ENCODE data around the gene SLC13A3.

SLC13A3 gene

DNA sequence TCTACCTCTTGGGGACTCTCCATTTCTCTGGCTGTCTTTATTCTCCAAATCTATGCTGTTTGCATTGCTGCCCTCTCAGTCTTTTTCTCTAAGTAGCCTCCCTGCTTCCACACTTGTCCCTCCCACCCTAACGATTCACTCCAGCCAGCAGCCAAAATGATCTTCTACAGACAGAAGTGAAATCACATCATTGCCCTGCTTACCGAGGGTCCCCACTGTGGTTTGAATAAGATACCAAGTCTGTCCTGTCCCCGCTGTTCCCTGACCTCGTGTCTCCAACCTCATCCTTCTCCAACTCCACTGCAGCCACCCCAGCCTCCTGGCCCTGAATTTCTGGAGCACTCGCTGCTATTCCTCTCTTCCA lies 89.3 kb downstream of the SLC13A3 start:
- no peak for DNase-seq

- DNase-seq = peak in 16 of 56 donors; percentile 12 to 70 (median 28)
Measured at GRCh38 chr20:46559685-46560440, 91.4 kb downstream of the SLC13A3 start.

- DNase-seq = no peak
Measured at GRCh38 chr20:46559001-46559400, 92.3 kb downstream of the SLC13A3 start.

DNA sequence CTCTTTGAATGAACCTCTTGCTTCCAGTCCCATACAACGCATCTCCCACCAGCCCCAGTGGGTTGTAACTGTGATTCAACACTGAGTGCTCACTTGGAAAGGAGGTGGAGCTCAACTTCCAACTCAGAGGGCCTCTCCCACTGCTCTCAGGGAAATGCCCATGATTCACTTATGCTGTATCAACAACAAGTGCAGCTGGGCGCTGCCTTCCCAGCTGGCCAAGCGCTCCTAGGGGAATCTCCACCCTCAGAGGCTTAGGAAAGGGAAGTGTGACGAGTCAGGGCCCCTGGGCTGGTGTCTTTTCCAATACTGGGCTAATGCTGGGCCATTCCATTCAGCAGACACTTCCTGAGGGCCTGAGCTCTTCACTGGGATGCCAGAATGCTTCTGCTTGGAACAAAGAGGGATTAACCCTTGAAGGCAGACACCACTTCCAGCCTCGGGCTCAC lies 92.7 kb downstream of the SLC13A3 start:
- peak in 12 of 56 donors; percentile 5 to 33 (median 20) for DNase-seq

GRCh38 chr20:46557231-46557956 lies 93.9 kb downstream of the SLC13A3 start:
- no peak for DNase-seq

GRCh38 chr20:46555370-46555956 lies 95.8 kb downstream of the SLC13A3 start:
- DNase-seq = no peak

DNA sequence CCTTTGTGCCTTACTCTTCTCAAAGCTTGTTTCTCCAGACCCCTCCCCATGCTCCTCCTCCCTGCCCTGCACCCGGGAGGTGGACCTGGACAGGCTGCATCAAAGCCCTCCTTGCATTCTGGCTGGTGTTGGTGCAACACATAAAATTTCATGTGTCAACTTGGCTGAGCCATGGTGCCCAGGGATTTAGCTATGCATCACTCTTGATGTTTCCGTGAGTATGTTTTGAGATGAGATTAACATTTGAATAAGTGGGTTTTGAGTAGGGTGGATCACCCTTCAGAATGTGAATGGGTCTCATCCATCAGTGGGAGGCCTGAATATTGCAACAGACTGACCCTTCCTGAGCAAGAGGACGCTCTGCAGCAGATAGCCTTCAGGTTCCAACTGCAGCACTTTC lies 96.4 kb downstream of the SLC13A3 start:
- no peak for DNase-seq

DNA sequence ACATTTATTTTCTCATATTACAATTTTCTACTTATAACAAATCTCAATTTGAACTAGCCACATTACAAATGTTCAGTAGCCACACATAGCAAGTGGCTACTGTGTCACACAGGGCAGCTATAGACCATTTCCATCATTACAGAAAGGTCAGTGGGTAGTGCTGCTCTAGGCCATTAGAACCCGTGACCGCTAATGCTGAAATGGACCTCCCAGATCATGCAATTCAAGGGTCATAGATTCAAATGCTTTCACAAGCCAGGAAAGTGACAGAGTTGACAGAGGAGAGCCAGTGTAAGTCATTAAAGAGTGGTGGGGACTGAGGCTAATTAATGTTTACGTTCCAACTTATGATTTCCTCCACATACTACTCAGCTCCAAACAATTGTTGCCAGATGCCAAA lies 97.3 kb downstream of the SLC13A3 start:
- no peak for DNase-seq

DNA sequence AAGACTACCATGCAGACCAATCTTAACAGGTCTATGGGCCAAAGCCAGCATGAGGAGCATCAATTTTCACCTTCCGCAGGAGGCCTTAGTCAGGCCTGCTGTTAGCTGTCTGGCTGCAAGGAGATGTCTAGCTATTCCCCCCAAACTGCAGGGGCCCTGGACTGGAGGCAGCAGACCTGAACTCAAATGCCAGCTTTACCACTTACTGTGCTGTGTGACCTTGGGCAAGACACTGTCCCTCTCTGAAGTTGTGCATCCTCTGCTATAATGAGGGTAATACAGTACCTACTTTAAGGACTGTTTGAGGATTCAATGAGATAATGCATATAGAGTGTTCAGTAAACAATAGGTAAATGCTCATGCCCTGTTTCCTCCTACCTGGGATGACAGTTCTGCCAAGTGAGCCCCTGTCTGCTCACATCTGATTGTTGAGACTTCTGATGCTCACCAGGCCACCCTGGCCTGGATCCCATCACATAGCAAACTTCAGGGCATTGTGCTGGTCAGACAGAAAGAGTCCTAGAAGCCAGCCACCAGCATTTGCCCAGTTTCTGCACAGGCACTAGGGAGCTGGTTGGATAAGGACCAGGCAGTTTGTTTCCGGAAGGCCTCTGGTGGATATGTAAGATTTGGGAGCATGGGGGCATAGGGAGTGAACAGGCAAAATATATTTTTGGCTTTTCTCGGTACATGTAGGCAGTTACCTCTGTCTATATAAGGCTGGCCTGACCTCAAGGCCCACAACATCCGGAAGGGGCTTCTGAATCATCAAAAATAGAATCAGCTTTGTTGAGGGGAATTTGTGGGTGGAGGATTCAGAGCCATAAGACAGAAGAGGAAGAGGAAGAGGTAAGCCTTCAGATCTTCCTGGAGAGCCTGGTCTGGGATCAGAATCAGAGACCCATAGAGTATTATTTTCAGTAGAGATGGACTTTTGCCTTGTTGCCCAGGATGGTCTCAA lies 98.5 kb downstream of the SLC13A3 start:
- DNase-seq = no peak

GRCh38 chr20:46551522-46552381 lies 99.5 kb downstream of the SLC13A3 start:
- DNase-seq = no peak

- DNase-seq = no peak
Measured at GRCh38 chr20:46550461-46550860, 100.8 kb downstream of the SLC13A3 start, which contains the start of gene OCSTAMP. OCSTAMP (minus strand) TSS chr20:46550654; CDS start chr20:46550560, 94 bp downstream.

- no peak for DNase-seq
Measured at GRCh38 chr20:46549188-46549972, 101.9 kb downstream of the SLC13A3 start.

DNA sequence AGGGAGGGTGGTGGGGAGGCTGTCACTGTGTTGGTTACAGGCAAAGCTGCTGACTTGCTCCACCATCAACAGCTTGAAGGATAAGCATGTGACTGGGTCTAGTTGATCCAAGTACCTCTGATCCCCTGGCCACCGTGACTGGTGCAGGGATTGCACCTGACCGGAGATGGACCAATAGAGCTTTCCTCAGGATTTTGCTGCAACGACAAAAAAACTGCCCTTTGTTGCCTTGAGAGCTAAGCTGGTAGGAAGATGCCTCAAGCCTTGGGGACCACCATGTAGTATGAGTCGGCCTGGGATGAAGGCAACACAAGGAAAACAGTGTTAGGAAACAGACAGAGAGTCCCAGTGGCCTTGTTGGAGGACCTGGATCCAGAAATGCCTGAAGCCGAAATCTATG lies 102.6 kb downstream of the SLC13A3 start:
- no peak for DNase-seq

GRCh38 chr20:46547995-46548394 lies 103.3 kb downstream of the SLC13A3 start:
- DNase-seq = no peak

DNA sequence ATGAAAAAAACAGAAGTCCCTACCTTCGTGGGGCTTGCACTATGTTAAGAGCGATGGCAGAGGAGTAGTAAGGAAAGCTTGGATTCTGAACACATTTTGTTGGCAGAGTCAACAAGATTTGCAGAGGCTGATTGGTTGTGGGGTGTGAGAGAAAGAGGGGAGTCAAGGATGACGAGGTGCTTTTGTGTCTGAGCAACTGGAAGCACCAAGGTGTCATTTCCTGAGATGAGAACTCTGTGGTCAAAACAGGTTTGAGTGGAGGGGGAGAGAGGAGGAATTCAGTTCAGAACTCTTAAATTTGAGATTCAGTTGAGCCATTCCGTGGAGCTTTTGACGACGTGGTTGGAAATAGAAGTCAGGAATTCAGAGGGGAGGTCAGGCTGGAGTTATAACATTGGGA lies 104.3 kb downstream of the SLC13A3 start:
- no peak for DNase-seq

- no peak for DNase-seq
Measured at GRCh38 chr20:46546298-46546697, 105.0 kb downstream of the SLC13A3 start.

- no peak for DNase-seq
Measured at GRCh38 chr20:46545827-46546138, 105.5 kb downstream of the SLC13A3 start.

- peak in 2 of 56 donors; percentile 5 to 26 for DNase-seq
Measured at GRCh38 chr20:46545077-46545826, 106.0 kb downstream of the SLC13A3 start.

GRCh38 chr20:46544576-46544975 lies 106.7 kb downstream of the SLC13A3 start:
- DNase-seq = no peak
